Uterus (tissue), 2 donors: ENCODE data around the gene HECW1.

Experiments used
- CTCF ChIP-seq, 4 experiments: fragments of 200-600 bp in 2 of 4; fragments of 450-650 bp in 2 of 4; sonication (generic) in 2 of 4; IDR thresholded peaks; one replicate each; pipeline ENCODE4 v1.5.1; 2016 to 2019; ENCODE audit warnings: antibody characterized with exemption in 4 of 4, mild to moderate bottlenecking in 2 of 4, moderate library complexity in 1 of 4
- POLR2A ChIP-seq, 2 donors: fragments of 450-650 bp; IDR thresholded peaks; one replicate each; pipeline ENCODE4 v1.6.1; 2016; ENCODE audit warnings: antibody characterized with exemption in 2 of 2, mild to moderate bottlenecking in 1 of 2, moderate library complexity in 1 of 2

DNA sequence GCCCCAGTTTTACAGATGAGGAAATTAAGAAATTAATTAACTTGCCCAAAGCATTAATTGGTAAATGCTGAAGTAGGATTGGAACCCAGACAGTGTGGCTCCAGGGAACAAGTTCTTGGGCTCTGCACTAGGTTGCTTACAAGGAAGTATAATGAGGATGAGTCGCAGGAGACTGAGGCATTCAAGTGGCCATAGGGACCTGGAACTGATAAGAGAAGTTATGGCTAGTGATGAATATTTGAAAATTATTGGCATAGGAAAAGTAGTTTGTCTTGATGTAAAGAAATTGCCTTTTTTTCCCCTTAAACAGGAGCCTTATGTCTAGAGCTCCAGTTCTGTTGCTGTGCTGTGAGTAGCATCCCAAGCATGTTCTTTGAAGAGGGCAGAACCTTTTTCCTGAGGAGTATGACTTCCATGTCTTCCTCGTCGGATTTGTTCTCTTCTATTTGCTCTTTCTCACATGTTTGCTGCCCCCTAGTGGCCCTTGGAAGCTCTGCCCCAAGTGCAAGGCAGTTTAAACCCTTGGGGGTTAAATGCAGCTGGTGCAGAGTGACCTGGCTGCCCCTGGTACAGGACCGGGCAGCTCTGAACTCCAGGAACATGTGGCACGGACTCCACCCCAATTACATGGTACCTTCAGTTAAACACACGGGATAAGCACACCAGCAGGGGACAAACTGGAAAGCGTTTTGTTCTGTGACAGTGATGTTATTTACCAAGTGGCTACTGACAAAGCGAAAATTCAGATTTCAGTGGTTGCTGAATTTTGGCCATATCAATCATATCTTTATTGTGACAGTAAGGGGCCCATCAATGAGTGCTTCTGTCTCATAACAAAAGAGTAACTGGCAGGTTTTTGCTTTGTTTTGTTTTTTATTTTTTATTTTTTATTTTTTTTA, 148.8 kb downstream of the HECW1 start:
- TF ChIP-seq POLR2A (IDR thresholded peaks at IDR 0.05) (no peak), CTCF (IDR thresholded peaks at IDR 0.05) (peak; percentile 67 to 73 (median 69))
